GM19455 (cell line): ENCODE results near the gene PAQR6.
"Not testable (repeated sequence)": the region's sequence is repeated elsewhere in the genome, so short reads cannot be mapped to it uniquely, and the experiment has no call there.

Source experiments
- ATAC-seq: cut with Tn5 transposase; IDR thresholded peaks from one replicate; pipeline ENCODE4 v1.9.1; 2021; ENCODE audit not compliant: unreplicated experiment

The PAQR6 gene

GRCh38 chr1:156233426-156234127 lies 14.3 kb downstream of the PAQR6 start:
- ATAC-seq = no peak

GRCh38 chr1:156232201-156232894 lies 15.5 kb downstream of the PAQR6 start:
- ATAC-seq = no peak

DNA sequence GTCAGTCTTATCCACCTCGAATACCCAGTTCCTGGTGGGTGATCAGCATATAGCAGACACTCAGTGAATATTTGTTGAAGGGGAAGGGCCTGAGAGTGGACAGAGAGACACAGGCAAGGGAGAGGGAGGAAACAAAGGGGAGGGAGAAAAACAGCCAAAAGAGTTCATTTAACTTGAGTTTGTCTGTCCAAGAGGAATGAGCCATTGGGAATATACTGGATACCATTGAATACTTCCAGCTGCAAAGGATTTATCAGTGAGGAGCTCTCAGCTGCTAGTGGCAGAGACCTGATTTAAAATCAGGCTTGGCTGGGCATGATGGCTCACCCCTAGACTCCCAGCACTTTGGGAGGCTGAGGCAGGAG lies 17.4 kb downstream of the PAQR6 start:
- no peak for ATAC-seq

DNA sequence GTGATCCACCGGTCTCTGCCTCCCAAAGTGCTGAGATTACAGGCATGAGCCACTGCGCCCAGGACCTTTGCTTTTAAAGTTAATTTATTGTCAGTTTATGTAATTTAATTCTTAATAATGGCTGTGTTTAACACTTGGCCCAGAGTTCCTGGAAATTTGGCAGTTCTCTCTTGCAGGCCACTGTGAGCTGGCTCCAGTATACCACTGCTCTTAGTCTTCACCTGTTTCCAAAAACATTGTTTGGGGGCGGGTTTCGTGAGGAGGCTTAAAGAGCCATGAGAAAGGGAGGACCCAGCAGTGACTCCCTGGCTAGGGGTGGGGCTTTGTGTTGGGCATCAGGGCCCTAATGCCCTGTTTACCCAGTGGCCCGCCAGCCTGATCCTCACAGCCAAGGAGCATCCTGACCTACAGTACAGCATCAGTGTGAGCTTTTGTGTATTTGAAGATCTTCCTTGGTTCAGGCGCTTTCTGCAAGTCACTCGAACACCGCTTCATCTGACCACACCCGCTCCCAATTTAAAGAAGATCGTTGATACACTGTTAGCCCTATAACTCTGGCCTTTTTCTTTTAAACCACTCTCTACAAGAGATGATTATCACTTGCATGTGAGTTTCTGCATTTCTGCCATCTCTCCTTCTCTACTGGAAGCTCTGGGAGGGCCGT lies 17.9 kb downstream of the PAQR6 start:
- ATAC-seq = no peak

- ATAC-seq = no peak
Measured at GRCh38 chr1:156228501-156228900, 19.4 kb downstream of the PAQR6 start.

GRCh38 chr1:156226782-156227181 lies 21.1 kb downstream of the PAQR6 start:
- ATAC-seq = no peak

GRCh38 chr1:156226116-156226538 lies 21.7 kb downstream of the PAQR6 start:
- ATAC-seq = peak; percentile 89

DNA sequence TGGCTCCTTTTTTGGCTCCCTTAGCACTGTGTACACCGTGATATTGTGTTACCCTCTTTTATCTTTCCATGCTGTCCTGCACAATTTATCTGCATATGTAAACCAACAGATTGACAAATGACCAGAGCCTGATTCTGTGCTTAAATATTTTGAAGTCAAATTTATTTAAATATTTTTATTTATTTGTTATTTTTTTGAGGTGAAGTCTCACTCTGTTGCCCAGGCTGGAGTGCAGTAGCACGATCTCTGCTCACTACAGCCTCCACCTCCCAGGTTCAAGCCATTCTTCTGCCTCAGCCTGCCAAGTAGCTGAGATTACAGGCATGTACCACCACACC lies 22.2 kb downstream of the PAQR6 start:
- no peak for ATAC-seq

DNA sequence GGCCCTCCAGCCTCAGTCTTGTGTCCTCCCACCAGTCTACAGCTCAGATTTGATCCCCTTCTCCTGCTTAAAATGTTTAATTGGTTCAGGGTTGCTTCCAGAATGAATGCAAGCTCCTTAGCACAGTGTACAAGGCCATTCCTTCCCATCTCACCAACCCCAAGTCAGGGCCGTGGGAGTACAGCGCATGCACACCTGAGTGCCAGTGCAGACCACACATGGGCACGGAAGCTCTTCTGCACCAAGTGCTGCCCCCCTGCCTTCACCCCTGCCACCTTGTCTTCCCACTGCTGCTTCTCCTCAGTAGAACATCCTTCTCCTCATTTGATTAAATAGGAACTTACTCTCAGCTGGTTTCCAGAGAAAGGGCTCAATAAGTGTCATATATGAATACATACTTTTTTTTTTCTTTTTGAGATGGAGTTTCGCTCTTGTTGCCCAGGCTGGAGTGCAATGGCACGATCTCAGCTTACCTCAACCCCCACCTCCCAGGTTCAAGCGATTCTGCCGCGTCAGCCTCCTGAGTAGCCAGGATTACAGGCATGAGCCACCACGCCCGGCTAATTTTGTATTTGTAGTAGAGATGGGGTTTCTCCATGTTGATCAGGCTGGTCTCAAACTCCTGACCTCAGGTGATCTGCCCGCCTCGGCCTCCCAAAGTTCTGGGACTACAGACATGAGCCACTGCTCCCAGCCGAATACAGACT lies 25.7 kb downstream of the PAQR6 start:
- no peak for ATAC-seq

- no peak for ATAC-seq
Measured at GRCh38 chr1:156220226-156220625, 27.6 kb downstream of the PAQR6 start.

DNA sequence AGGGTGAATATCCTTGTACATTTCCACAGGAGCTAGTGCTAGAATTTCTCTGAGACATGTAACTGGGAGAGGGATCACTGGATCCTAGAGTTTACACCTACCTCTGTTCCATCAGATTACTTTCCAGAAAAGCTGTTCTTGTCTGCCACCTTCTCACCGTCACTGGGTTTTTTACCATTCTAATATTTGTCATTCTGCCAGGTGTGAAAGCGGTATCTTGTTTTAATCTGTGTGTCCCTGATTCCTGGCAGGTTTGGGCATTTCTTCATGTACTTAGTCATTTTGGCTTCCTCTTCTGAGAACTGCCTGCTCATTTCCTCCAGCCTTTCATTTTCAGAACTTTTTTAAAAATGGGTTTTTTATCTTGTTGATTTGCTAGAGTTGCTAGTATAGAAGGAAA lies 30.0 kb downstream of the PAQR6 start:
- no peak for ATAC-seq

- ATAC-seq = not testable (repeated sequence)
Measured at GRCh38 chr1:156216361-156217086, 31.3 kb downstream of the PAQR6 start.

DNA sequence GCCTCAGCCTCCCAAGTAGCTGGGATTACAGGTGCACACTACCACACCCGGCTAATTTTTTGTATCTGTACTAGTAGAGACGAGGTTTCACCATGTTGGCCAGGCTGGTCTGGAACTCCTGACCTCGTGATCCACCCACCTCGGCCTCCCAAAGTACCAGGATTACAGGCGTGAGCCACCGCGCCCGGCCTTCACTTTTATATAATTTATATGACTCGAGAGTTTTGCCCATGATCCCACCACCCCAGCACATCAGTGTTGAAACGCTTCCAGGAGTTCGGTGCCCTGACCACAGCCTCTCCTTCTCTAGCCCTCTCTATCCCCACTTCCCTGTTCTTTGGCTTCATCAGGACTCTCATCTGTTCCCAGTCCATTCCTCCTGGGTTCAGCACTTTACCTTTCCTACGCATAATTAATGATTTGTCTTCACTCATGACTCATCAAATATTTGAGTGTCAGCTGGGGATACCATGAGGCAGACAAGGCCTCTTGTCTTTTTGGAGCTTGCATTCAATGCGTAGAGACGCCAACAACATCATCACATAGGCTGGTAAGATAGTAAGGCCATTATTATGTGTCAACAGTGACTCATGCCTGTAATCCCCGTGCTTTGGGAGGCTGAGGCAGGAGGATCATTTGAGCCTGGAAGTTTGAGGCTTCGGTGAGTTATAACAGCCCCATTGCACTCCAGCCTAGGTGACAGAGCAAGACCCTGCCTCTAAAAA lies 33.7 kb downstream of the PAQR6 start:
- ATAC-seq = no peak

DNA sequence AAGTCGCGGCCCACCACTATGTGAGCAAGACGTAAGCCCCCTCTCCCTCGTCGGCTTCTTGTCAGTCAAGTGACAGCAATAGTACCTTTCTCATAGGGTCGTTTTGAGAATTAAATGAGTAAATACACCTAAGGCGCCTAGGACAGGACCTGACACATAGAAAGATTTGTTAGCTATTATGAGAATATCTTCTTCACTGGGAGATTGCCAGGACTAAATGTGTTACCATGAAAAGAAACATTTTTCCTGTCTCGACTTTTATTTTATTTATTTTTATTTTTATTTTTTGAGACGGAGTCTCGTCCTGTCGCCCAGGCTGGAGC lies 34.3 kb downstream of the PAQR6 start:
- ATAC-seq = no peak

DNA sequence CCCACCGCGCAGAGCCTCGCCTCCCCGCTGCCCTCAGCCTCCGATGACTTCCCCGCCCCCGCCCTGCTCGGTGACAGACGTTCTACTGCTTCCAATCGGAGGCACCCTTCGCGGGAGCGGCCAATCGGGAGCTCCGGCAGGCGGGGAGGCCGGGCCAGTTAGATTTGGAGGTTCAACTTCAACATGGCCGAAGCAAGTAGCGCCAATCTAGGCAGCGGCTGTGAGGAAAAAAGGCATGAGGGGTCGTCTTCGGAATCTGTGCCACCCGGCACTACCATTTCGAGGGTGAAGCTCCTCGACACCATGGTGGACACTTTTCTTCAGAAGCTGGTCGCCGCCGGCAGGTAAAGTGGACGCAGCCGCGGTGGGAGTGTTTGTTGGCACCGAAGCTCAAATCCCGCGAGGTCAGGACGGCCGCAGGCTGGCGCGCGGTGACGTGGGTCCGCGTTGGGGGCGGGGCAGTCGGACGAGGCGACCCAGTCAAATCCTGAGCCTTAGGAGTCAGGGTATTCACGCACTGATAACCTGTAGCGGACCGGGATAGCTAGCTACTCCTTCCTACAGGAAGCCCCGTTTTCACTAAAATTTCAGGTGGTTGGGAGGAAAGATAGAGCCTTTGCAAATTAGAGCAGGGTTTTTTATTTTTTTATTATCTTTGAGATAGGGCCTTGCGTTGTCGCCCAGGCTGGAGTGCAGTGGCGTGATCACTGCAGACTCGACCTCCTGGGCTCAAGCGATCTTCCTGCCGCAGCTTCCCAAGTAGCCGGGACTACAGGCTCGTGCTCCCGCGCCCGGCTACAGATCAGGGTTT lies 34.8 kb downstream of the PAQR6 start, which contains the start of gene PMF1:
TSS of gene PMF1 (plus strand) at position 175 of the 811 bp plus-strand sequence. CDS start at position 184, 9 bp downstream.
- ATAC-seq = peak; percentile 86

GRCh38 chr1:156212130-156212529 lies 35.7 kb downstream of the PAQR6 start:
- no peak for ATAC-seq

DNA sequence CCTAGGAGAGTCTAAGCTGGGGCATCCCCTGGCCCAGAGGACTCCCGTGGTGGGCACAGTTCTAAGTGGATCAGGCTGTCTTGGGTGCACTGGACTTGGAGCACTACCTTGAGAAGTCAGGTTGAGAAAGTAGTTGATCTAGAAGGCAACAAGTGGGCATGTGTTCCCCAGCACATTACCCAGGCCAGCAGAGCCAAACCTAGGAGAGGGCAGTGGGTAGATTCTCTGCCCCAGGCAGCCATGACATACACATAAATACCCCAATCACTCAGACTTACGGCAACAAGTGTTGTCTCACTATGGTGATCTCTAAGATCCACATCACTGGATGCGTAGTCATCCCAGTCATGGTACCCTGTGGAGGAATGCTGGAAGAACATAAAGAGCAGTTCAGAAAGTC lies 36.6 kb downstream of the PAQR6 start:
- no peak for ATAC-seq

- no peak for ATAC-seq
Measured at GRCh38 chr1:156204686-156205085, 43.2 kb downstream of the PAQR6 start.

DNA sequence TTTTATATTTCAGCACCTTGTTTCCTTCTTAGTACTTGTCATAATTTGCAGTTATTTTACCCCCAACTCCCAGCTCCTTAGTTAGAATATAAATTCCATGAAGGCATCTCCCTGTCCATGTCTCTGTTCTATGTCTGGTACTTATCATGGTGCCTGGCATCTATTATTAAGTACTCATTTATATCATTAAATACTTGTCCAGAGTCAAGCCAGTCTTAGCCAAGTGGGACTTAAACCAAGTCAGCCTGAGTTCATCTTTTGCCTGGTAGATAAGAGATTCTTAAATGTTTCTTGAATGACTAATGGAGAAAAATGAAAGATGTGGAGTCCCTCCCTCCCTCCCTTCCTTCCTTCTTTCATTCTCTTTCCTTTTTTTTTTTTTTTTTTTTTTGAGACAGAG lies 44.5 kb downstream of the PAQR6 start:
- ATAC-seq = no peak

- ATAC-seq = no peak
Measured at GRCh38 chr1:156200044-156200443, 47.8 kb downstream of the PAQR6 start.
